ENCODE results near the gene LRR1. TPM values are rescaled to one million over a fixed set of nuclear protein-coding genes. Genes with fewer than 3 reads are reported as not detected.

The LRR1 gene
- polyA plus RNA-seq, 2 of the 4 experiments (the other 2 are of a cell fraction), result 50.7 to 52.8 TPM

- TF ChIP-seq RAD21 (conservative IDR thresholded peaks at IDR 0.05 in 1 of 2, IDR thresholded peaks at IDR 0.05 in 1 of 2), result peak; percentile 74 to 81
- no peak for TF ChIP-seq HES2 (IDR thresholded peaks at IDR 0.05)
Observed at GRCh38 chr14:49633640-49634546, 35.2 kb downstream of the LRR1 start (continued).

- POLR2A ChIA-PET, result interaction anchor here (0.6 to 3.2 kb wide), 18 partner anchors 10 to 228 kb away, joined by 3 to 46 read pairs (median 6); partner anchors contain the start of genes KLHDC2, LRR1, MGAT2 and POLE2
- no peak for FAIRE-seq
Observed at GRCh38 chr14:49634547-49635334, 36.0 kb downstream of the LRR1 start, which contains the start of gene DNAAF2. Gene DNAAF2, minus strand, starts transcription at chr14:49635244. Its CDS starts 95 bp downstream, at chr14:49635149.

More at GRCh38 chr14:49634547-49635334, 36.0 kb downstream of the LRR1 start, which contains the start of gene DNAAF2:
- Histone ChIP-seq H3K9me3 (no peaks in the 10 kb centered on the region), H3K4me3 (peak within 1 kb of the TSS; percentile 78), H3K4me2 (peak within 1 kb of the TSS; percentile 76), H3K27ac (peak within 1 kb of the TSS; percentile 92 to 94), H3K4me1 (peaks cover 22% of the 10 kb centered on the region; the same call in 2 of the 3 replicates)
- WGBS (ENCODE audit: missing lambda C conversion rate), result 4% methylated on average over 23 of the region's 80 CpGs
- ATAC-seq, result peak; percentile 67 to 73
- TF ChIP-seq FOXS1 (CRISPR knock-in tag; IDR thresholded peaks at IDR 0.05) (no peak), POLR2AphosphoS2 (conservative IDR thresholded peaks at IDR 0.05; ENCODE audit: low read length) (no peak), EHF (CRISPR knock-in tag; IDR thresholded peaks at IDR 0.05) (no peak), RARB (CRISPR knock-in tag; IDR thresholded peaks at IDR 0.05) (no peak), MYC (IDR thresholded peaks at IDR 0.05; ENCODE audit: borderline replicate concordance, low read length) (peak; percentile 79; the same call in 1 of the 2 replicates), CBX8 (IDR thresholded peaks at IDR 0.05) (no peak), PHF8 (IDR thresholded peaks at IDR 0.05; ENCODE audit: borderline replicate concordance, low read depth) (no peak; the same call in none of the 2 replicates), BCL3 (IDR thresholded peaks at IDR 0.05) (peak; percentile 40; the same call in 1 of the 3 replicates), MAX (IDR thresholded peaks at IDR 0.05) (peak; percentile 81), REST (IDR thresholded peaks at IDR 0.05) (no peak), BHLHE40 (IDR thresholded peaks at IDR 0.05; ENCODE audit: low read depth, low read length) (no peak), RNF2 (IDR thresholded peaks at IDR 0.05; ENCODE audit: borderline replicate concordance, low read depth) (no peak; the same call in 1 of the 2 replicates), TFCP2L1 (CRISPR knock-in tag; IDR thresholded peaks at IDR 0.05) (peak; percentile 9; the same call in 1 of the 2 replicates), CHD4 (IDR thresholded peaks at IDR 0.05; ENCODE audit: borderline replicate concordance) (no peak), POLR2A (IDR thresholded peaks at IDR 0.05; ENCODE audit: low read length) (peak; percentile 24; the same call in 1 of the 2 replicates), TP53 (CRISPR knock-in tag; IDR thresholded peaks at IDR 0.05) (no peak), SREBF2 (IDR thresholded peaks at IDR 0.05) (no peak), PBX3 (IDR thresholded peaks at IDR 0.05) (no peak; the same call in 1 of the 2 replicates), CHD2 (IDR thresholded peaks at IDR 0.05; ENCODE audit: low read length, partially characterized antibody) (no peak), HOXB13 (CRISPR knock-in tag; IDR thresholded peaks at IDR 0.05; ENCODE audit: low read depth) (peak; percentile 46; the same call in 1 of the 2 replicates), HES2 (IDR thresholded peaks at IDR 0.05) (no peak), HOXB5 (CRISPR knock-in tag; IDR thresholded peaks at IDR 0.05) (0 out of 2 replicates have a peak, but pooled peaks have one; percentile 14), GATA3 (IDR thresholded peaks at IDR 0.05; ENCODE audit: borderline replicate concordance) (no peak), ZFP36 (IDR thresholded peaks at IDR 0.05; ENCODE audit: borderline replicate concordance, partially characterized antibody) (no peak), E2F6 (IDR thresholded peaks at IDR 0.05; ENCODE audit: borderline replicate concordance, low read depth) (peak; percentile 28; the same call in 1 of the 2 replicates), JUN (IDR thresholded peaks at IDR 0.05) (peak in 1 of 2 experiments; percentile 73; a peak in 1 of 5 replicates), RCOR1 (IDR thresholded peaks at IDR 0.05; ENCODE audit: low read depth, low read length) (no peak)
- CTCF ChIA-PET, result interaction anchor here (0.5 to 5.2 kb wide), 35 partner anchors 9 to 247 kb away, joined by 3 to 55 read pairs (median 4); partner anchors contain the start of genes KLHDC2, MGAT2, NEMF and POLE2
- peak; percentile 66 to 78 for DNase-seq (ENCODE audit: low read depth in 1 of 2, low spot score in 1 of 2)
